Eye (tissue), 1 donor: Measurements from ENCODE around the gene DPF1.

ENCODE experiments used
- DNase-seq: peaks from one replicate; pipeline ENCODE4 v3.0.0-alpha.2; 2015

The DPF1 gene

GRCh38 chr19:38218204-38218603, 5.8 kb downstream of the DPF1 start:
- no peak for DNase-seq

GRCh38 chr19:38216785-38217641, 7.0 kb downstream of the DPF1 start:
- no peak for DNase-seq

GRCh38 chr19:38213911-38214625, 10.0 kb downstream of the DPF1 start:
- peak; percentile 69 for DNase-seq

GRCh38 chr19:38213469-38213868, 10.6 kb downstream of the DPF1 start:
- no peak for DNase-seq

- peak; percentile 58 for DNase-seq
Measured at GRCh38 chr19:38211766-38212165, 12.3 kb downstream of the DPF1 start.

- peak; percentile 78 for DNase-seq
Measured at GRCh38 chr19:38211151-38211591, 12.9 kb downstream of the DPF1 start.

- DNase-seq: peak; percentile 97
Measured at GRCh38 chr19:38210458-38210987, 13.5 kb downstream of the DPF1 start.

- peak; percentile 91 for DNase-seq
Measured at GRCh38 chr19:38209671-38210457, 14.2 kb downstream of the DPF1 start.

- peak; percentile 62 for DNase-seq
Measured at GRCh38 chr19:38209152-38209551, 14.9 kb downstream of the DPF1 start.

- DNase-seq: no peak
Measured at GRCh38 chr19:38208571-38208970, 15.5 kb downstream of the DPF1 start.

GRCh38 chr19:38207543-38207942, 16.5 kb downstream of the DPF1 start:
- DNase-seq: no peak

- no peak for DNase-seq
Measured at GRCh38 chr19:38206928-38207327, 17.1 kb downstream of the DPF1 start.

GRCh38 chr19:38206006-38206745, 17.8 kb downstream of the DPF1 start:
- DNase-seq: no peak

- DNase-seq: no peak
Measured at GRCh38 chr19:38204728-38205127, 19.3 kb downstream of the DPF1 start.

- DNase-seq: no peak
Measured at GRCh38 chr19:38204096-38204495, 19.9 kb downstream of the DPF1 start.

GRCh38 chr19:38203197-38203596, 20.8 kb downstream of the DPF1 start:
- no peak for DNase-seq

- no peak for DNase-seq
Measured at GRCh38 chr19:38202504-38202903, 21.5 kb downstream of the DPF1 start.

- DNase-seq: no peak
Measured at GRCh38 chr19:38201731-38202130, 22.3 kb downstream of the DPF1 start.

GRCh38 chr19:38199340-38199739, 24.7 kb downstream of the DPF1 start:
- no peak for DNase-seq

GRCh38 chr19:38197937-38198704, 25.9 kb downstream of the DPF1 start:
- DNase-seq: no peak

- no peak for DNase-seq
Measured at GRCh38 chr19:38196948-38197656, 26.9 kb downstream of the DPF1 start.
